ENCODE data around the gene PSME4.
"Not testable (repeated sequence)": the region's sequence is repeated elsewhere in the genome, so short reads cannot be mapped to it uniquely, and the experiment has no call there.

Gene PSME4

GRCh38 chr2:53856272-53856671, 114.5 kb downstream of the PSME4 start:
- POLR2A ChIA-PET: no interaction called here
- DNase-seq (ENCODE audit: extremely low spot score): no peak
- CTCF ChIA-PET: no interaction called here
- no peak for TF ChIP-seq FOXK2 (IDR thresholded peaks at IDR 0.05)
- no peak for TF ChIP-seq BHLHE40 (IDR thresholded peaks at IDR 0.05; ENCODE audit: borderline replicate concordance)
- no peak for TF ChIP-seq ARNT (IDR thresholded peaks at IDR 0.05)
- no peak for TF ChIP-seq L3MBTL2 (conservative IDR thresholded peaks at IDR 0.05)
- TF ChIP-seq PKNOX1 (IDR thresholded peaks at IDR 0.05): no peak
- no peak for TF ChIP-seq TARDBP (IDR thresholded peaks at IDR 0.05)
- no peak for TF ChIP-seq HDGF (IDR thresholded peaks at IDR 0.05; ENCODE audit: borderline replicate concordance)
- no peak for TF ChIP-seq SP1 (IDR thresholded peaks at IDR 0.05)
- no peak for TF ChIP-seq SUZ12 (IDR thresholded peaks at IDR 0.05)
- TF ChIP-seq FOXA1 (IDR thresholded peaks at IDR 0.05): no peak

GRCh38 chr2:53854678-53855077, 116.1 kb downstream of the PSME4 start:
- POLR2A ChIA-PET: no interaction called here
- no peak for DNase-seq (ENCODE audit: extremely low spot score)
- TF ChIP-seq FOXK2 (IDR thresholded peaks at IDR 0.05) (no peak), NFRKB (IDR thresholded peaks at IDR 0.05) (no peak), FOXA1 (IDR thresholded peaks at IDR 0.05) (no peak), SP1 (IDR thresholded peaks at IDR 0.05) (no peak), ARNT (IDR thresholded peaks at IDR 0.05) (no peak), CTBP1 (IDR thresholded peaks at IDR 0.05; ENCODE audit: borderline replicate concordance) (no peak), L3MBTL2 (conservative IDR thresholded peaks at IDR 0.05) (no peak), HDGF (IDR thresholded peaks at IDR 0.05; ENCODE audit: borderline replicate concordance) (no peak), SUZ12 (IDR thresholded peaks at IDR 0.05) (no peak), TARDBP (IDR thresholded peaks at IDR 0.05) (no peak), PKNOX1 (IDR thresholded peaks at IDR 0.05) (no peak), BHLHE40 (IDR thresholded peaks at IDR 0.05; ENCODE audit: borderline replicate concordance) (no peak), LEF1 (IDR thresholded peaks at IDR 0.05; ENCODE audit: borderline replicate concordance) (no peak), ZNF384 (IDR thresholded peaks at IDR 0.05) (no peak), FOXM1 (IDR thresholded peaks at IDR 0.05; ENCODE audit: borderline replicate concordance) (no peak), ELF4 (IDR thresholded peaks at IDR 0.05) (no peak)
- CTCF ChIA-PET: no interaction called here

- POLR2A ChIA-PET: no interaction called here
- TF ChIP-seq BHLHE40 (IDR thresholded peaks at IDR 0.05; ENCODE audit: borderline replicate concordance): no peak
- CTCF ChIA-PET: no interaction called here
- DNase-seq (ENCODE audit: extremely low spot score): no peak
Observed at GRCh38 chr2:53852532-53852931, 118.3 kb downstream of the PSME4 start.

- POLR2A ChIA-PET: interaction anchor here (1.0 kb wide), 1 partner anchor 21 kb away, joined by 3 read pairs; no protein-coding TSS in a partner anchor
- DNase-seq (ENCODE audit: extremely low spot score); CTCF ChIA-PET: not testable (repeated sequence)
Observed at GRCh38 chr2:53851052-53851757, 119.6 kb downstream of the PSME4 start.

- POLR2A ChIA-PET: no interaction called here
- DNase-seq (ENCODE audit: extremely low spot score): no peak
- no peak for TF ChIP-seq NFRKB (IDR thresholded peaks at IDR 0.05)
- TF ChIP-seq PKNOX1 (IDR thresholded peaks at IDR 0.05): no peak
- TF ChIP-seq SP1 (IDR thresholded peaks at IDR 0.05): no peak
- TF ChIP-seq SUZ12 (IDR thresholded peaks at IDR 0.05): no peak
- TF ChIP-seq TARDBP (IDR thresholded peaks at IDR 0.05): no peak
- TF ChIP-seq ZNF384 (IDR thresholded peaks at IDR 0.05): no peak
- no peak for TF ChIP-seq FOXK2 (IDR thresholded peaks at IDR 0.05)
- TF ChIP-seq FOXA1 (IDR thresholded peaks at IDR 0.05): no peak
- TF ChIP-seq FOXM1 (IDR thresholded peaks at IDR 0.05; ENCODE audit: borderline replicate concordance): no peak
- no peak for TF ChIP-seq ARNT (IDR thresholded peaks at IDR 0.05)
- TF ChIP-seq ELF4 (IDR thresholded peaks at IDR 0.05): no peak
- TF ChIP-seq BHLHE40 (IDR thresholded peaks at IDR 0.05; ENCODE audit: borderline replicate concordance): no peak
- TF ChIP-seq CTBP1 (IDR thresholded peaks at IDR 0.05; ENCODE audit: borderline replicate concordance): no peak
- TF ChIP-seq L3MBTL2 (conservative IDR thresholded peaks at IDR 0.05): no peak
- TF ChIP-seq LEF1 (IDR thresholded peaks at IDR 0.05; ENCODE audit: borderline replicate concordance): no peak
- TF ChIP-seq HDGF (IDR thresholded peaks at IDR 0.05; ENCODE audit: borderline replicate concordance): no peak
- CTCF ChIA-PET: no interaction called here
Observed at GRCh38 chr2:53848062-53848461, 122.7 kb downstream of the PSME4 start.

- POLR2A ChIA-PET: no interaction called here
Observed at GRCh38 chr2:53843595-53843994, 127.2 kb downstream of the PSME4 start.

More at GRCh38 chr2:53843595-53843994, 127.2 kb downstream of the PSME4 start:
- CTCF ChIA-PET: no interaction called here
- no peak for TF ChIP-seq SP1 (IDR thresholded peaks at IDR 0.05)
- no peak for TF ChIP-seq PKNOX1 (IDR thresholded peaks at IDR 0.05)
- no peak for TF ChIP-seq SUZ12 (IDR thresholded peaks at IDR 0.05)
- TF ChIP-seq HDGF (IDR thresholded peaks at IDR 0.05; ENCODE audit: borderline replicate concordance): no peak
- DNase-seq (ENCODE audit: extremely low spot score): no peak
